Tibial nerve (tissue), 4 donors: ENCODE data around the gene MEDAG.

Source experiments
- EP300 ChIP-seq, 2 donors: sonication (generic); formaldehyde crosslinking; IDR thresholded peaks; one replicate each; pipeline ENCODE4 v1.6.1; 2017; ENCODE audit warnings: antibody characterized with exemption in 2 of 2, mild to moderate bottlenecking in 1 of 2
- POLR2A ChIP-seq, 2 donors: fragments of 450-650 bp; IDR thresholded peaks; one replicate each; pipeline ENCODE4 v1.6.1; 2017; ENCODE audit warnings: antibody characterized with exemption in 2 of 2, mild to moderate bottlenecking in 2 of 2, moderate library complexity in 2 of 2
- TF ChIP-seq, protein P1 (sequence below), 5 experiments: fragments of 200-600 bp in 3 of 5; fragments of 450-650 bp in 2 of 5; sonication (generic) in 3 of 5; IDR thresholded peaks; one replicate each; pipeline ENCODE4 v1.5.1; 2016 to 2019; ENCODE audit warnings: antibody characterized with exemption in 5 of 5, mild to moderate bottlenecking in 3 of 5, moderate library complexity in 2 of 5

- TF ChIP-seq POLR2A (IDR thresholded peaks at IDR 0.05) (no peak), EP300 (IDR thresholded peaks at IDR 0.05) (no peak)
- TF ChIP-seq, protein P1, sequence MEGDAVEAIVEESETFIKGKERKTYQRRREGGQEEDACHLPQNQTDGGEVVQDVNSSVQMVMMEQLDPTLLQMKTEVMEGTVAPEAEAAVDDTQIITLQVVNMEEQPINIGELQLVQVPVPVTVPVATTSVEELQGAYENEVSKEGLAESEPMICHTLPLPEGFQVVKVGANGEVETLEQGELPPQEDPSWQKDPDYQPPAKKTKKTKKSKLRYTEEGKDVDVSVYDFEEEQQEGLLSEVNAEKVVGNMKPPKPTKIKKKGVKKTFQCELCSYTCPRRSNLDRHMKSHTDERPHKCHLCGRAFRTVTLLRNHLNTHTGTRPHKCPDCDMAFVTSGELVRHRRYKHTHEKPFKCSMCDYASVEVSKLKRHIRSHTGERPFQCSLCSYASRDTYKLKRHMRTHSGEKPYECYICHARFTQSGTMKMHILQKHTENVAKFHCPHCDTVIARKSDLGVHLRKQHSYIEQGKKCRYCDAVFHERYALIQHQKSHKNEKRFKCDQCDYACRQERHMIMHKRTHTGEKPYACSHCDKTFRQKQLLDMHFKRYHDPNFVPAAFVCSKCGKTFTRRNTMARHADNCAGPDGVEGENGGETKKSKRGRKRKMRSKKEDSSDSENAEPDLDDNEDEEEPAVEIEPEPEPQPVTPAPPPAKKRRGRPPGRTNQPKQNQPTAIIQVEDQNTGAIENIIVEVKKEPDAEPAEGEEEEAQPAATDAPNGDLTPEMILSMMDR (IDR thresholded peaks at IDR 0.05), result no peak
Measured at GRCh38 chr13:30910676-30911075, 4.6 kb downstream of the MEDAG start.
